Ectodermal cell (in vitro differentiated cells): ENCODE data around the gene MPHOSPH9.

ENCODE experiments used
- H3K27ac ChIP-seq: 2 replicates; pipeline ENCODE4 v1.7.0; 2013; ENCODE audit warnings: mild to moderate bottlenecking, low read depth, low read length; ENCODE audit not compliant: insufficient read depth, poor library complexity, severe bottlenecking
- H3K27me3 ChIP-seq: 2 replicates; pipeline ENCODE4 v1.7.0; 2013; ENCODE audit warnings: mild to moderate bottlenecking, low read length; ENCODE audit not compliant: insufficient read depth, control insufficient read depth, poor library complexity, severe bottlenecking
- H3K36me3 ChIP-seq: one replicate; pipeline ENCODE4 v1.7.0; 2013; ENCODE audit warnings: low read length; ENCODE audit not compliant: control insufficient read depth, insufficient read depth
- H3K4me1 ChIP-seq: one replicate; pipeline ENCODE4 v1.7.0; 2013; ENCODE audit warnings: low read length; ENCODE audit not compliant: control insufficient read depth, insufficient read depth
- H3K4me3 ChIP-seq: 2 replicates; pipeline ENCODE4 v1.7.0; 2013; ENCODE audit warnings: low read depth, low read length, control low read depth; ENCODE audit not compliant: insufficient read depth
- H3K9me3 ChIP-seq: 2 replicates; pipeline ENCODE4 v1.7.0; 2013; ENCODE audit warnings: mild to moderate bottlenecking, low read length, moderate library complexity; ENCODE audit not compliant: control insufficient read depth
- WGBS, 2 experiments: methylation state at CpG; one replicate each; pipeline ENCODE4 v1.1.7; 2013; ENCODE audit warnings: missing lambda C conversion rate in 2 of 2; 5-methylcytosine and 5-hydroxymethylcytosine counted together

The MPHOSPH9 gene

DNA sequence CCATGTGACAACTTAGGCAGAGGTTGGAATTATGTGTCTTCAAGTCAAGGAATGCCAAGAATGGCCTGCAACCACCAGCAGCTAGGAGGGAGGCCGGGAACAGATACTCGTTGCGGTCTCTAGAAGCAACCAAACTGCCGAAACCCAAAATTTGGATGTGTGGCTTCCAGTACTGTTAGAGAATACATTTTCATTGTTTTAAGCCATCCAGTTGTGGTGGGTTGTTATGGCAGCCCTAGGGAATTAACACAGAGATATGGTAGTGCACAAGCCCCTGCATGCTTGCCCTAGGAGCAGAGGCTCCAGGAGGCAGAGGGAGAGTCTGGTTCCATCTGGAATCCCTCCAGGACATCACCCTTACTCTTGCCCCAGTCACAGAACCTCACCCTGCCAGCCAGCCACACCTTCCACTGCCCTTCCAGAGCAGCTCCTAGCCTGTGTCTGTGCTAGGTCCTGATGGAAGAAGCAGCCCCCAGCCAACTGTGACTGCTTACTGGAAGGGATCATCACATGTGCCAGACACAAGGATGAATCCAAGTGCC, 101.6 kb downstream of the MPHOSPH9 start:
- H3K4me1 ChIP-seq = peaks cover 7% of the 10 kb centered on the region
- no peak overlapping the region for H3K27ac ChIP-seq
- WGBS, 2 experiments = 96% methylated on average over 4 of the region's 4 CpGs
- H3K27me3 ChIP-seq = no peaks in the 10 kb centered on the region
- H3K4me3 ChIP-seq = no peak overlapping the region
- no peaks in the 10 kb centered on the region for H3K36me3 ChIP-seq
- no peaks in the 10 kb centered on the region for H3K9me3 ChIP-seq

DNA sequence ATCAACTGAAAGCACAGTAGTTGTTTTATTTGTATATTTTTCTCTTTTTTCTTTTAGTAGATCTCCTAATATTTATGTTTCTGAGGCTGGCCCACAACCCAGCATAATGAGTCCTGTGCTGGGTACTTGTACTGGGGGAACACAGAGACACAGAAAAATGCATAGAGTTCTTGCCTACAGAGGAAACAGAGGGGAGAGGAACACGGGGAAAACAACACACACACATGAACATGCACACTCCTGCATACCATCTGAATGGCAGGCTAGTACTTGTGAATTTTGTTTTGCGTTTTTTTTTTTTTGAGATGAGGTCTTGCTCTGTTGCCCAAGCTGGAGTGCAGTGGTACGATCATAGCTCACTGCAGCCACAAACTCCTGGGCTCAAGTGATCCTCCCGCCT, 103.3 kb downstream of the MPHOSPH9 start:
- Histone ChIP-seq H3K4me3 (no peak overlapping the region), H3K27me3 (no peaks in the 10 kb centered on the region), H3K27ac (no peak overlapping the region), H3K36me3 (no peaks in the 10 kb centered on the region), H3K9me3 (no peaks in the 10 kb centered on the region), H3K4me1 (peaks cover 7% of the 10 kb centered on the region)
- 88 to 95% methylated on average over 4 of the region's 4 CpGs for WGBS, 2 experiments

DNA sequence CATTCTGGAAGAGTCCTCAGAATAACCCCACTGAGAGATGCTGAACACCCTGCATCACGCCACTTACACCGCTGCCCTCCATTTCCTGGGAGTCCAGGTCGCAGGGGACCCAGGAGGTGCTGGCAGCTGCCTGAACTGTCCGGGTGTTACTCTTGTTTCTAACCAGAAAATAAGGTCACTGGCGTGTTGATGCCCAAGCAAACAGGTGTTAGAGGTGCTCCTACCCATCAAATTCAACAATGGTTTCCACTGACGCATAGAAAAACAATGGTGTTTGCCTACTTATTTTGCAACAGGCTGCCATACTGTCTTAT, 105.8 kb downstream of the MPHOSPH9 start:
- no peaks in the 10 kb centered on the region for H3K27me3 ChIP-seq
- H3K27ac ChIP-seq = no peak overlapping the region
- no peak overlapping the region for H3K4me3 ChIP-seq
- H3K36me3 ChIP-seq = no peaks in the 10 kb centered on the region
- H3K9me3 ChIP-seq = no peaks in the 10 kb centered on the region
- WGBS, 2 experiments = 95 to 98% methylated on average over 6 of the region's 6 CpGs
- H3K4me1 ChIP-seq = peaks cover 7% of the 10 kb centered on the region

DNA sequence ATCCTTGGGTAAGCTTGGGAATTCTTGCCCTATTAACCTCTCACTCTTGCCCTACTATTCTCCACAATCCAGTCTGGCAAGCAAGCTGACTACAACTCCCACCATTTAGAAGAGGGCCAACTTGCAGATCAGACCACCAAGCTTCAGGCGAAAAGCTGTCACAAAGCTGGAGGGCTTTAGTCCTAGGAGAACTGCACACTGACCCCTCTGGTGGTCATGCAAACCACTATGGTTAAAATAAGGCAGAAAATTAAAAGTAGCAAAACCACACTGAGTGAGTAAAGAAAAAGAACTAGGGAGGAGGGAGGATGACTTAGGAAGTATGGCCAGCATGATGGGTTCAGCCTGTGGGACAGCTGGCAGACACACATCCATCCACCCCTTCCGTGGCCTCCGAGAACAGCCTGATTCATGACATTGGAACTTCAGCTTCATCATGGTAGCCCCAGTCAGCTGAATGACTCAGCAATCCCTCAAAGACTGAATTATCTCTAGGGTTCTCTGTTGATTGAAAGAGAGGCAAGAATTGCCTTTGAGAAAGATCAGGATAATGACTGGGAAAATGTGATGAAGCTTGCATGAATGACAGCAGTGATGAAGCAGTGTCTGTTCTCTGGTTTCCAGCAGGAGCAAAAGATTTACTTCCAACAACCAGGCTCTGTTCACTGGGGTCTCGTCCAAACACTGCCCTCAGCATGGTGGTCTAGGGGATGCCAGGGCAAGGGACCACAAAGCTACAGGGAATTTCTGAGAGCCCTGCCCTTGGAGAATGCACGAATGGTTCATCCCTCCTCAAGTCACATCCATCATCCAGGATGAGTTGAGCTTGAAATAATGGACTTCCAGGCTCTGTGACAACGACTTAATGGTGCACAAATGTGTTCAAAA, 106.4 kb downstream of the MPHOSPH9 start:
- 88 to 90% methylated on average over 6 of the region's 6 CpGs for WGBS, 2 experiments
- Histone ChIP-seq H3K27ac (no peak overlapping the region), H3K4me3 (no peak overlapping the region)

DNA sequence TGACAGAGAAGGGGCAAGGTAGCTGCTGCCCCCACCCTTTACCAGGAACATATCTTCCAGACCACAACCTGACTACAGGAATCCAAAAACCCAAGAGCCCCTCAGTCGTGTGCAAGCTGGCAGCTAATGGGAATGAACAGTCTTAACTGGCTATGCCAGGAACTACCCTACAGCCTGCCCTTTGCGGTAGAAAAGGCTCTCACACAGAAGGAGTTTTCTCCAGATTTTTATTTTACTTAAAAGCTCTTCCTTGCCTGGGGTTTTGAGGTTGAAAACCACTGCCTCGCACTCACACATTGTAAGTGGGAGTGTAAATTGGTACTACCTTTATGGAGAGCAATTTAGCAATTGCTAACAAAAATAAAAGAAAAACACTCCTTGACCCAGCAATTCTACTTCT, 110.3 kb downstream of the MPHOSPH9 start:
- 91 to 100% methylated on average over 2 of the region's 3 CpGs for WGBS, 2 experiments
- peaks cover 8% of the 10 kb centered on the region for H3K27me3 ChIP-seq
- H3K9me3 ChIP-seq = no peaks in the 10 kb centered on the region
- no peak overlapping the region for H3K27ac ChIP-seq
- no peaks in the 10 kb centered on the region for H3K36me3 ChIP-seq
- peaks cover 3% of the 10 kb centered on the region for H3K4me1 ChIP-seq
- H3K4me3 ChIP-seq = no peak overlapping the region

More for the DNA sequence above, 106.4 kb downstream of the MPHOSPH9 start:
- peaks cover 3% of the 10 kb centered on the region for H3K4me1 ChIP-seq
- no peaks in the 10 kb centered on the region for H3K36me3 ChIP-seq
- no peaks in the 10 kb centered on the region for H3K9me3 ChIP-seq
- H3K27me3 ChIP-seq = no peaks in the 10 kb centered on the region

DNA sequence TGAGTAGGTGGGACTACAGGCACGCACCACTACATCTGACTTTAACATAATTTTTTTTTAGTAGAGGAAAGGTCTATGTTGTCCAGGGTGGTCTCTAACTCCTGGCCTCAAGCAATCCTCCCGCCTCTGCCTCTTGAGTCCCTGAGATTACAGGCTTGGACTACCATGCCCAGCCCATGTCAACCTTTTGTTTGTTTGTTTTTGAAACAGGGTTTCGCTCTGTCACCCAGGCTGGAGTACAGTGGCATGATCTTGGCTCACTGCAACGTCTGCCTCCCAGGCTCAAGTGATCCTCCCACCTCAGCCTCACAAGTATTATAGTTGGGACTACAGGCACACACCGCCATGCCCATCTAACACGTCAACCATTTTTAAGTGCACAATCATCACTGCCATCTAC, 111.3 kb downstream of the MPHOSPH9 start:
- WGBS, 2 experiments = 88 to 91% methylated on average over 6 of the region's 6 CpGs

DNA sequence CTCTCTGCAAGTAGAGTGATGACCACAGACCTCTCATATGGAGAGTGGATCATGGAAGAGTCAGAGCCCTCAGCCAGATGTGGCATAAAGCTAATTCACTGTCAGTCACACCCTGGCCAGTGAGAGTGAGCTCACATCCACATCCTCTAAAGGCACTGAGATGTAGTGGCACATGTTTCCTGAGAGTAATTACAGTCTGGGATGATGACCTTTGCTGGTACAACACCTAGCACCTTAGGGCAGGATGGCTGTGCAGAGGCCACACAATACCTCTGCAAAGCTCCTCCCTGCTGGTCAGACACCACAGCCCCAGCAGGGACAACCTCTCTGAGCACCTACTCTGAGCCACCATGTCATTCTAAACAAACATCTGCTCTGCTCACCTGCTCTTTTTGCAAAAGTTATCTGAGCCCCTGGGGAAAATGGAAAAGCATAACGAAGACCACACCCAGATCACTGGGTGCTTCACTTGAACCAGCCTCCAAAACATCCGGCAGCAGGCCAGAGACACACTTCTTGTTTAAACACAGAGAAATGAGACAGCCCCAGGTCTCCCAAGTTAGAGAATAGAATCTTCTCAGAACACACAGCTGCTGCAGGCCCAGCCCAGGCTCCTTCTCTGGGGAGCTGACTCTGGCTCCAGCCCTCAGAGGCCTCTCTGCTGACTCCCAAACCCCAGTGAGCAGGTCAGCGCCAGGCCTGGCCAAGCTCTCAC, 112.3 kb downstream of the MPHOSPH9 start:
- peaks cover 15% of the 10 kb centered on the region for H3K27me3 ChIP-seq
- 94 to 96% methylated on average over 3 of the region's 3 CpGs for WGBS, 2 experiments
- H3K27ac ChIP-seq = no peak overlapping the region
- H3K4me3 ChIP-seq = no peak overlapping the region
- H3K36me3 ChIP-seq = no peaks in the 10 kb centered on the region
- no peaks in the 10 kb centered on the region for H3K4me1 ChIP-seq
- H3K9me3 ChIP-seq = no peaks in the 10 kb centered on the region

More for the DNA sequence above, 111.3 kb downstream of the MPHOSPH9 start:
- Histone ChIP-seq H3K9me3 (no peaks in the 10 kb centered on the region), H3K27ac (no peak overlapping the region), H3K4me1 (peaks cover 3% of the 10 kb centered on the region), H3K27me3 (peaks cover 15% of the 10 kb centered on the region), H3K36me3 (no peaks in the 10 kb centered on the region), H3K4me3 (no peak overlapping the region)

DNA sequence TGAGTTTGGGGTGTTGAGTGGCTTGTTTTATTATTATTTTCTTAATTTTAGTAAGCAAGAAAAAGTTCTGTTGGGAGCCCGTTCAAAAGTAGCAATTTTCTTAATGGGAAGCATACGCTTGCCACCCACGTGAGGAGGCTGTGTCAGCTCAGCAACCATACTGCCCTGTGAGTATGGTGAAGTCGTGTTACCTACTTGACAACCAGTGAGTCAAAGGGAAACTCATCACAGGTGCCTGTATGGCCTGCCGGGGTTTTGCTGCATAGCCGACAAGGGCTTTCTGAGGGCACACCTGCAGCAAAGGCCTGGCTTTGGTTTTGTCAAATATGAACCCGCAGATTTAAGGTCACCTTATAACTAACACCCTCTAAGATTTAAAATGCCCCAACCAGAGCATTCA, 113.1 kb downstream of the MPHOSPH9 start:
- WGBS, 2 experiments = 93 to 94% methylated on average over 7 of the region's 7 CpGs
- Histone ChIP-seq H3K36me3 (no peaks in the 10 kb centered on the region), H3K27ac (no peak overlapping the region), H3K27me3 (peaks cover 15% of the 10 kb centered on the region), H3K4me3 (no peak overlapping the region), H3K4me1 (no peaks in the 10 kb centered on the region), H3K9me3 (no peaks in the 10 kb centered on the region)

DNA sequence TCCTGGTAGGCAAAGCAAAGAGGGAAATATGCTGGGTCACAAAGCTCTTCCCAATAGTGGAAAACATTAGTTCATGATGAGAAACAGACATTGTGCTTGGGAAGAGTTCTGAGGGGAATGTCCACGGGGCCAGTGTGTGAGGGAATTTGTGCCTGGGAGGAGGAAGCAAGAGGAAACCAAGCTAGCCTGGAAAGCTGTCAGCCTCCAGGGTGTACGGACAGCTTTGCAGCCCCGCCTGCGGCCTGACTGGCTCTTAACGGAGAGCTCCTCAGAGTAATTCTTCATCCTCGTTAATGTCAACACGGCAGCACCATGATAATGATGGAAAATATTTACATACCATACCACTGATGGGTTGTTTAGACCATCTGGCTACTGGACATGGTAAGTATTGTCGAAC, 114.4 kb downstream of the MPHOSPH9 start:
- Histone ChIP-seq H3K36me3 (no peaks in the 10 kb centered on the region), H3K9me3 (no peaks in the 10 kb centered on the region), H3K27ac (no peak overlapping the region), H3K4me1 (no peaks in the 10 kb centered on the region), H3K27me3 (peaks cover 15% of the 10 kb centered on the region), H3K4me3 (no peak overlapping the region)
- 87 to 88% methylated on average over 8 of the region's 8 CpGs for WGBS, 2 experiments

DNA sequence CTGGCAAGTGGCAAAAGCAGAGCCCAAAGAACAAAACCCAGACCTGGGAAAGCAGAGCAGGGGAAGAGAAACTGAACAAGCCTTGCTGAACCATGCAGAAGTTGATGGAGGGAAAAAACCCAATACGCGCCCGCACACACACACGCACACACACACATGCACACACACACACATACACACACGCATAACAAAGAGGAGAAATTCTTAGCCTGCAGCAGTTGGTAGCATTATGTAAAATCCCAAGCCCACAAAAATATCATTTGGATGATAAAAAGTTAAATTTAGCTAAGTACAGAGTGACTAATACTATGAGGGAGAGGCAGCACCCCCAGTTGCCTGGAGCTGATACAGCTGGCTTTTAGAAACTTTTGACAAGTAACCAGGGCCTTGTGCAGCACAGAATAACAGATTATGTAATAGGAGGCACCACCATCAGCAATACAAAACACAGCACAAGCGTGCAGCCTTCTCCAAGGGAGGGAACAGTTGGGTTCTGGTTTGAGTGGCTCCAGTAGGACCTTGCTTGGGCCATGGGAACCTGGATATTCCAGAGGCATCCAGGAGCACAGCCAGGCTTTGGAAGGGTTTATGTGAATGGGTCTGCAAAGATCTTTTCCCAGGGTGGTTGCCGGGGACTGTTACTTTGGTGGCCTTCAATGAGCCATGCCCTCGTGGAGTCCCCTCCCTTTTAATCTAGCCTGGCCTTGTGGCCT, 117.4 kb downstream of the MPHOSPH9 start:
- no peak overlapping the region for H3K27ac ChIP-seq
- 87 to 95% methylated on average over 5 to 6 of the region's 8 CpGs for WGBS, 2 experiments
- no peak overlapping the region for H3K4me3 ChIP-seq

More for the DNA sequence above, 117.4 kb downstream of the MPHOSPH9 start:
- H3K36me3 ChIP-seq = no peaks in the 10 kb centered on the region
- no peaks in the 10 kb centered on the region for H3K9me3 ChIP-seq
- peaks cover 15% of the 10 kb centered on the region for H3K27me3 ChIP-seq
- H3K4me1 ChIP-seq = peaks cover 7% of the 10 kb centered on the region
